CD4-positive, CD25-positive, alpha-beta regulatory T cell (primary cell): ENCODE measurements around the gene BRD3. TPM values are rescaled to one million over a fixed set of nuclear protein-coding genes. Genes with fewer than 3 reads are reported as not detected.
A peak's percentile ranks its signal among the peaks of the same experiment; 100 is the strongest.

Experiments used
- ATAC-seq, 2 donors: fragments of 150-1000 bp; cut with Tn5 transposase; one replicate each; pipeline ENCODE4 v1.10.0; 2021; ENCODE audit warnings: low read depth in 2 of 2, moderate number of reproducible peaks in 2 of 2, moderate library complexity in 1 of 2
- DNase-seq, 3 donors: peaks; one replicate each; pipeline versions ENCODE4 v3.0.0 to v3.0.0-alpha.2; 2012 to 2022; ENCODE audit warnings: mixed read lengths in 1 of 3
- H3K27ac ChIP-seq: one replicate; pipeline ENCODE4 v1.7.0; 2013; ENCODE audit warnings: mild to moderate bottlenecking, low read length; ENCODE audit not compliant: insufficient read depth, poor library complexity, severe bottlenecking
- H3K27me3 ChIP-seq: one replicate; pipeline ENCODE4 v1.7.0; 2013; ENCODE audit warnings: low read length; ENCODE audit not compliant: control insufficient read depth, insufficient read depth
- H3K36me3 ChIP-seq: one replicate; pipeline ENCODE4 v1.7.0; 2013; ENCODE audit warnings: mild to moderate bottlenecking, low read length, moderate library complexity; ENCODE audit not compliant: control insufficient read depth, insufficient read depth
- H3K4me1 ChIP-seq: 2 replicates; pipeline ENCODE4 v1.7.0; 2013; ENCODE audit warnings: mild to moderate bottlenecking, low read length; ENCODE audit not compliant: insufficient read depth, control insufficient read depth, poor library complexity, severe bottlenecking
- H3K4me3 ChIP-seq: one replicate; pipeline ENCODE4 v1.7.0; 2013; ENCODE audit warnings: low read depth, mild to moderate bottlenecking, low read length, moderate library complexity
- H3K9me3 ChIP-seq, 2 experiments: 1 replicate in 1 of 2; 2 replicates in 1 of 2; pipeline ENCODE4 v1.7.0; 2013; ENCODE audit warnings: low read length in 2 of 2, mild to moderate bottlenecking in 1 of 2, moderate library complexity in 1 of 2; ENCODE audit not compliant: control insufficient read depth in 2 of 2
- H3K27ac Mint-ChIP-seq, 3 donors: one replicate each; pipeline ENCODE4 v1.8.0; 2020 to 2022; ENCODE audit warnings: mild to moderate bottlenecking in 3 of 3, mixed read lengths in 3 of 3, moderate library complexity in 2 of 3
- H3K27me3 Mint-ChIP-seq: one replicate; pipeline ENCODE4 v1.8.0; 2022; ENCODE audit warnings: mild to moderate bottlenecking, mixed read lengths
- H3K36me3 Mint-ChIP-seq: one replicate; pipeline ENCODE4 v1.8.0; 2020; ENCODE audit warnings: mixed read lengths
- H3K4me1 Mint-ChIP-seq, 4 donors: one replicate each; pipeline ENCODE4 v1.8.0; 2020 to 2022; ENCODE audit warnings: mixed read lengths in 4 of 4, mild to moderate bottlenecking in 1 of 4
- H3K4me3 Mint-ChIP-seq, 4 donors: one replicate each; pipeline ENCODE4 v1.8.0; 2020 to 2022; ENCODE audit warnings: mild to moderate bottlenecking in 4 of 4, mixed read lengths in 4 of 4, moderate library complexity in 3 of 4
- H3K9me3 Mint-ChIP-seq, 7 donors: one replicate each; pipeline ENCODE4 v1.8.0; 2020 to 2022; ENCODE audit warnings: mixed read lengths in 7 of 7, mild to moderate bottlenecking in 3 of 7, moderate library complexity in 2 of 7
- polyA plus RNA-seq, 4 donors: library from polyadenylated mRNA; unstranded; fragments of 300-500 nt; fragmentation: Illumina TruSeq; gene quantifications; one replicate each; pipeline ENCODE4 v1.2.3, GENCODE V29; 2021
- total RNA-seq: library from RNA; stranded (reverse); gene quantifications from one replicate; pipeline ENCODE4 v1.2.3, GENCODE V29; 2022

The BRD3 gene
- total and polyA plus RNA-seq, 5 donors from 2014 or later, result 10.4 to 39.3 (median 13.1) TPM

DNA sequence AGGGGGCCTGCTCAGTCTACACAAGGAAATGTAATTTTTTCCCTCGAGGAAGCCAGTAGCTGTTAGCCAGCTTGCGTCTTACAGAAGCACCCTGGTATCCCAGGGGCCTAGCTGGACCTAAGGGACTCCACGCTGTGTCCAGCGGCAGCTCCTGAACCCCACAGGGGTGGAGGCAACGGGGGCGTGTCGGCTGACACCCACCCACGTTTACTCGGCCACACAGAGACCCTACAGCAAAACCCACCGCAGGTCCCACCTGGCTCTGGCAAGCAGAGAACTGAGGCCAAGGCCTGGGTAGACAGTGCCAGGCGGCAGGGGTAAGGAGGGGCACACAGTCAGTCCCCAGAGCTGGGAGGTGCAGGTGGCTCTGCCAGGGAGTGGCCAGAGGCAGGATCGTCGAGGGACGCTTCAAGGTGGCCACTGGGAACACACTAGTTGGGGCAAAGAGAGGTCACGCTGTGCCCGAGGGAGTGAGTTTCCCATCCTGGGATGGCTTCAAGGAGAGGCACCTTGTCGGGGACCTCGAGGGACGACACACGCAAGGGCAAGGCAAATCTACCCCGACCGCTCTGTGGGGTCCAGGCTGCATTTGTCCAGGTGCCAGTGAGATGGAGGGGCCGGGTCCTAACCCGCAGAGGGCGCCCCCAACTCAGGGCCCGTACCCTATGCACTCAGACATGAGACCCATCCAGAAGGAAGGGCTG is 21.8 kb downstream of the BRD3 start:
- DNase-seq, result no peak
- no peaks in the 10 kb centered on the region for H3K27me3 Mint-ChIP-seq
- H3K36me3 ChIP-seq, result peaks cover 44% of the 10 kb centered on the region

DNA sequence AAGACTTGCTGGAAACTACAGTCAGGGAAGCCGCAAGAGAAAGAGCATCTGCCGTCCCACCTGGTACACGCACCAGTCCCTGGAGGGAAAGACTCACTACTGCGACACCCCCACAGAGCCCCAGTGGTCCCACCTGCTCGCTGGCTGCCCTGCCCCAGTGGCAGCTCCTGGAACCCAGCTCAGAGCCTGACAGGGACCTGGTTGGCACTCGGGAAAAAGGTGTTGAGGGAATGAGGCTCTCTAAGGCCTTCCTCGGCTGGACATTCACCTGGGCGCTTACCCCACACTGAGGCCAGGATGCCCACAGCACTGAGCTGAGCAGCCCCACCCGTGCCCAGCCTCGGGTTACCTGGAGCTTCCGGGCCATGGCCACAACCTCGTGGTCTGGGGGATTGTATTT is 22.9 kb downstream of the BRD3 start:
- no peak for DNase-seq
- H3K36me3 ChIP-seq, result peaks cover 45% of the 10 kb centered on the region
- H3K27me3 ChIP-seq, result no peaks in the 10 kb centered on the region
- H3K4me1 Mint-ChIP-seq, result no peaks in the 10 kb centered on the region
- H3K9me3 Mint-ChIP-seq, result no peaks in the 10 kb centered on the region
- no peaks in the 10 kb centered on the region for H3K9me3 ChIP-seq
- H3K4me3 ChIP-seq, result no peak overlapping the region
- peaks cover 16% of the 10 kb centered on the region for H3K36me3 Mint-ChIP-seq
- H3K4me1 ChIP-seq, result no peaks in the 10 kb centered on the region
- no peak for ATAC-seq
- H3K4me3 Mint-ChIP-seq, result no peak overlapping the region
- H3K27ac ChIP-seq, result no peak overlapping the region
- H3K27me3 Mint-ChIP-seq, result no peaks in the 10 kb centered on the region
- no peak overlapping the region for H3K27ac Mint-ChIP-seq

More for the DNA sequence above, 21.8 kb downstream of the BRD3 start:
- Histone ChIP-seq H3K27me3 (no peaks in the 10 kb centered on the region), H3K27ac (no peak overlapping the region), H3K4me3 (no peak overlapping the region), H3K9me3 (no peaks in the 10 kb centered on the region), H3K4me1 (no peaks in the 10 kb centered on the region)
- no peak overlapping the region for H3K4me3 Mint-ChIP-seq
- no peaks in the 10 kb centered on the region for H3K4me1 Mint-ChIP-seq
- no peak for ATAC-seq
- no peak overlapping the region for H3K27ac Mint-ChIP-seq
- H3K36me3 Mint-ChIP-seq, result peaks cover 7% of the 10 kb centered on the region
- no peaks in the 10 kb centered on the region for H3K9me3 Mint-ChIP-seq

DNA sequence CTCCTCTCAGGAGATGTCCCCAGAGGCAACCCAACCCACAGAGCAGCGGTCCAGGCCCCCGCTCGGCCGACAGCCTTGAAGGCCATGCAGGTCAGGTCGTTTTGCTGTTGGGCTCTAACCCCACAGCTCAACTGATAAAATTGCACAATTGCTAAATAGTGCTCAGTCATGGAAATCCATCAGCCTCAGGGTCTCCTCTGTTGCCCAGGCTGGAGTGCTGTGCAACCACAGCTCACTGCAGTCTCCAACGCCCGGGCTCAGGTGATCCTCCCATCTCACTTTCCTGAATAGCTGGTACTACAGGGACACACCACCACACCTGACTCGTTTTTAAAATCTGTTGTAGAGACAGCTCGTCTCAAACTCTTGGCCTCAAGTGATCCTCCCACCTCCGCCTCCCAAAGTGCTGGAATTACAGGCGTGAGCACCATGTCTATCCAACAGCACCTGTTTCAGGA is 24.3 kb downstream of the BRD3 start:
- Histone ChIP-seq H3K9me3 (peaks cover under 1 to 5% of the 10 kb centered on the region in 2 experiments), H3K27ac (no peak overlapping the region), H3K27me3 (no peaks in the 10 kb centered on the region), H3K4me1 (no peaks in the 10 kb centered on the region), H3K36me3 (peaks cover 44% of the 10 kb centered on the region), H3K4me3 (no peak overlapping the region)
- no peak overlapping the region for H3K27ac Mint-ChIP-seq
- ATAC-seq, result no peak
- DNase-seq, result no peak
- H3K4me1 Mint-ChIP-seq, result no peaks in the 10 kb centered on the region
- H3K9me3 Mint-ChIP-seq, result peaks cover 0 to 8% (median 0%) of the 10 kb centered on the region in 7 donors
- peaks cover 24% of the 10 kb centered on the region for H3K36me3 Mint-ChIP-seq
- H3K4me3 Mint-ChIP-seq, result peak overlapping the region in 1 of 4 donors; percentile 57
- H3K27me3 Mint-ChIP-seq, result no peaks in the 10 kb centered on the region

DNA sequence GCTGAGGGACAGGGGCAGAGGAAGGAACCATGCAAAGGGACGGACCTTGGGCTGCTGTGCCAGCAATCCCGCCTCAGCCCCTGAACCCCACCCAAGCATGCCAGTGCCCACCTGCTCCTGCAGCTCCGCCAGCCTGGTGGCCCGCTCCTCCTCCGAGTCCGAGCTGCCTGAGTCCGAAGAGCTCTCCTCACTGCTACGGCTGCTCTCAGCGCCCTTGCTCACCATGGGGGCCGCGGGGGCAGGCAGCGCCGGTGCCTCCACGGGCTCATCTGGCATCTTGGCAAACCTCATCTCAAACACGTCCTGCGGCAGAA is 26.2 kb downstream of the BRD3 start:
- Mint-ChIP-seq H3K4me1 (no peaks in the 10 kb centered on the region), H3K27me3 (no peaks in the 10 kb centered on the region), H3K4me3 (no peak overlapping the region), H3K27ac (no peak overlapping the region), H3K36me3 (peaks cover 38% of the 10 kb centered on the region), H3K9me3 (peaks cover 0 to 12% (median 2%) of the 10 kb centered on the region in 7 donors)
- Histone ChIP-seq H3K4me1 (no peaks in the 10 kb centered on the region), H3K4me3 (no peak overlapping the region), H3K27me3 (no peaks in the 10 kb centered on the region), H3K36me3 (peaks cover 32% of the 10 kb centered on the region), H3K9me3 (peaks cover 7 to 8% of the 10 kb centered on the region in 2 experiments), H3K27ac (no peak overlapping the region)
- ATAC-seq (no peak), DNase-seq (no peak)

DNA sequence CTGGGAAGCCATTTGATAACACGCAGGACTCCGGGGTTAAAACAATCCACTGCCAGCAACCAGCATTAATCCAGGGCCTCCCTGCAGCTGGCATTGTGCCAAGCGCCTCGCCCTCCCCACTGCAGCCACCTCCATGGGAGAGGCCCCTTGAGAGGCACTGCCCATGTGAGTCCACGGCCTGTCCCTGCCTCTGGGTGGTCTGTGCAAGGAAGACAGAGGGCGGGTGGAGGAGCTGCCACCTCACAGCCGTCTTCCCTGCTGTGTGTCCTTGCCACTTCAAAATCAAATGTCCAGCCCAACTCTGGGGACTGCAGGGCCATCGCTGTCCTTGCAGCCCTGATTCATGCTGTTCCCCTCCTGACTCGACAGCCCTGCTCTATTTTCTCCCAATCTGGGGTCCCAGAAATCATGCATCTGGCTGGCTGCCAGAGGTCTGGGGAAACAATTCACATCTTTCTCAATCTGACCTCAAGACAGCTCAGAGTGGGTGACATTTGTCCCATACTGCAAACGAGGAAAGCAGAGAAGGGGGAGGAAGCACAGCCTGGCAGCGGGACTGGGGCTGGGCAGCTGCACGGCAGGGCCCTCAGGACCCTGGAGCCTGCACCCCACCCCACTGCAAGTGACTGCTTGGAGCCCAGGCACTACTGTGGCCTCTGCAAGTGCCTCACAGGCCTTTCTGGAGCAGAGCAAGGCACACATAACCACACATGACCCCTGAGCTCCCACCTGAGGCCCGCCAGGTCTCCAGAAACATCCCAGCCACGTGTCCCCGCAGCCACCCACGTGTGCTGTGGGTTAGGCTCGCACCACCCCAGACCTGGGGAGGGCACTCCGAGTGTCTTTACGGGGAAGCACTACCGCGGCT is 26.8 kb downstream of the BRD3 start:
- ATAC-seq, result no peak
- peaks cover 43% of the 10 kb centered on the region for H3K36me3 Mint-ChIP-seq
- H3K4me1 Mint-ChIP-seq, result no peaks in the 10 kb centered on the region
- Histone ChIP-seq H3K4me3 (no peak overlapping the region), H3K4me1 (no peaks in the 10 kb centered on the region), H3K27me3 (no peaks in the 10 kb centered on the region), H3K36me3 (peaks cover 28% of the 10 kb centered on the region), H3K9me3 (peaks cover 7 to 8% of the 10 kb centered on the region in 2 experiments), H3K27ac (no peak overlapping the region)
- H3K27ac Mint-ChIP-seq, result no peak overlapping the region
- peaks cover 0 to 12% (median 2%) of the 10 kb centered on the region in 7 donors for H3K9me3 Mint-ChIP-seq
- DNase-seq, result no peak
- H3K27me3 Mint-ChIP-seq, result no peaks in the 10 kb centered on the region
- H3K4me3 Mint-ChIP-seq, result no peak overlapping the region

DNA sequence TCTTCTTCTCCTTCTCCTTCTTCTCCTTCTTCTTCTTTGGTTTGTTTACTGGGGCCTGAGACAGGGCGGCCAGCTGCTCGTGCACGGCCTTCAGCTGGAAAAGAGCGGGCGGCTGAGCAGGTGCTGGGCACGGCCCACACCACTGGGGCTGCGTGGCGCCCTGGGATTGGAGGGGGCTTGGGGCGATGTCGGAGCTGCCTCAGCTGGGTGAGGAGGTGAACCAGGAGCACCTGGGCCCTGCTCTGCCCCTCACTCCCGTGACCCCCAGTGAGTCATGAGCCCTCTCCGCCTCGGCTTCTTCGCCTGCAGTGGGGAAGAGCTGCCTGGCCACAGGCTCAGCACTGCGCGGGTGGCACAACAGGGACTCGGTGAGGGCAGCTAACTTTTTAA is 27.7 kb downstream of the BRD3 start:
- no peaks in the 10 kb centered on the region for H3K4me1 ChIP-seq
- ATAC-seq, result no peak
- peaks cover 45% of the 10 kb centered on the region for H3K36me3 Mint-ChIP-seq
- no peak overlapping the region for H3K4me3 ChIP-seq
- no peaks in the 10 kb centered on the region for H3K4me1 Mint-ChIP-seq
- no peak for DNase-seq
- H3K9me3 ChIP-seq, result peaks cover 7 to 8% of the 10 kb centered on the region in 2 experiments
- peak overlapping the region in 1 of 3 donors; percentile 73 for H3K27ac Mint-ChIP-seq
- no peak overlapping the region for H3K4me3 Mint-ChIP-seq
- no peak overlapping the region for H3K27ac ChIP-seq
- peaks cover 30% of the 10 kb centered on the region for H3K36me3 ChIP-seq
- no peaks in the 10 kb centered on the region for H3K27me3 ChIP-seq
- H3K9me3 Mint-ChIP-seq, result peaks cover 0 to 12% (median 2%) of the 10 kb centered on the region in 7 donors
- no peaks in the 10 kb centered on the region for H3K27me3 Mint-ChIP-seq

DNA sequence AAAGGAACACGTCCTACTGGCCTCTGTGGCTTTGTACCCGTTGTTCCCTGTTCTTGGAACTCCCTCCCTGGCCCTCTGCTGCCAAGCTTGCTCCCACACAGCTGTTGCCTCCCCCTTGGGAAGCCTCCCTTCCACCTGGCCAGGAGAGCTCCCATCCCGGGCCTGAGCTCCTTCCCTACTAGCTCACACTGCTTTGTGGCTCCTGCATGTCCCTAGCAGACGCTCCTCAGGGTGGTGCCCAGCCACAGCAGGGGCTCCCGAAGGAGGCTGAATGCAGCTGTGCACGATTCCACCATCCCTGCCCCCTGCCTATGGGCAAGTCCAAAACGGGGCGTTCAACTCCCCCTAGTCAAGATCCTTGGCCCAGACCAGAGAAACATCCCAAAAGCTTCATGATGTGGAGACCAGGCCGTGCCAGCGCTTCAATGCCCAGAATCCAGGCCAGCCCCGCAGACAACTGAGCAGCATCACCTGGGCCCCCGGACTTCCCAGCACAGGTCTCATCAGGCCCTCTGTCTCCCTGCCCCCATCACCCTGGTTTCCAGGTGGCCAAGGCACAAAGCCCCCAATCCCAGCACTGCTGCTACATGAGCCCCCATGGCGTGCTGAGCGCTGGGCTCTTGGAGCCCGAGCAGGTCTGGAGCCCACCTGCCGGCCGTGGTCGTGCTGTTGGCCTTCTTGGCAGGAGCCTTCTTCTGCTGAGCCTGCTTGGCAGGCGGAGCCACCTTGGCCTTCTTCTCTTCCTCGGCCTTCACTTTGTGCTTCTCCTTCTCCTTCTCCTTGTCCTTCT is 28.2 kb downstream of the BRD3 start:
- Mint-ChIP-seq H3K4me1 (no peaks in the 10 kb centered on the region), H3K27me3 (no peaks in the 10 kb centered on the region), H3K27ac (no peak overlapping the region), H3K36me3 (peaks cover 45% of the 10 kb centered on the region), H3K9me3 (peaks cover 0 to 12% (median 2%) of the 10 kb centered on the region in 7 donors), H3K4me3 (no peak overlapping the region)
- ATAC-seq (no peak), DNase-seq (no peak)
- H3K36me3 ChIP-seq, result peaks cover 36% of the 10 kb centered on the region
- peaks cover 7 to 8% of the 10 kb centered on the region in 2 experiments for H3K9me3 ChIP-seq
- no peak overlapping the region for H3K27ac ChIP-seq
- no peak overlapping the region for H3K4me3 ChIP-seq
- no peaks in the 10 kb centered on the region for H3K27me3 ChIP-seq
- no peaks in the 10 kb centered on the region for H3K4me1 ChIP-seq
